Right lobe of liver (tissue), 6 donors: ENCODE data around the gene MTA1. TPM values are rescaled to one million over a fixed set of nuclear protein-coding genes. Genes with fewer than 3 reads are reported as not detected.

ENCODE experiments used
- ATAC-seq, 4 donors: fragments of 200-7000 bp; cut with Tn5 transposase; one replicate each; pipeline ENCODE4 v1.9.1; 2020; ENCODE audit warnings: mild to moderate bottlenecking in 4 of 4, moderate library complexity in 4 of 4
- DNase-seq, 3 donors: peaks; one replicate each; pipeline ENCODE4 v3.0.0-alpha.2; 2020
- H3K27ac ChIP-seq, 3 donors: fragments of 200-600 bp; one replicate each; pipeline ENCODE4 v1.8.0; 2022
- H3K27me3 ChIP-seq, 2 donors: fragments of 200-600 bp; one replicate each; pipeline ENCODE4 v1.8.0; 2022
- H3K36me3 ChIP-seq, 4 donors: fragments of 200-600 bp; sonication (generic) in 1 of 4; one replicate each; pipeline versions ENCODE4 v1.5.1 to v1.8.0; 2017 to 2022; ENCODE audit warnings: control low read depth in 1 of 4
- H3K4me1 ChIP-seq, 4 donors: fragments of 200-600 bp; sonication (generic) in 1 of 4; one replicate each; pipeline versions ENCODE4 v1.5.1 to v1.8.0; 2017 to 2022; ENCODE audit warnings: control low read depth in 1 of 4
- H3K4me3 ChIP-seq, 3 donors: fragments of 200-600 bp; one replicate each; pipeline ENCODE4 v1.8.0; 2022
- H3K9me3 ChIP-seq, 4 donors: fragments of 200-600 bp; sonication (generic) in 1 of 4; one replicate each; pipeline versions ENCODE4 v1.5.1 to v1.8.0; 2017 to 2022; ENCODE audit warnings: control low read depth in 1 of 4
- CTCF ChIP-seq, 4 donors: fragments of 200-600 bp in 3 of 4; fragments of 450-650 bp in 1 of 4; IDR thresholded peaks; one replicate each; pipeline versions ENCODE4 v1.5.1 to v1.8.0; 2016 to 2022; ENCODE audit warnings: antibody characterized with exemption in 4 of 4, mild to moderate bottlenecking in 2 of 4
- POLR2A ChIP-seq: fragments of 450-650 bp; IDR thresholded peaks from one replicate; pipeline ENCODE4 v1.6.1; 2017; ENCODE audit warnings: antibody characterized with exemption, mild to moderate bottlenecking
- WGBS: methylation state at CpG from one replicate; pipeline ENCODE4 v1.1.6; 2018; ENCODE audit warnings: low coverage, low lambda C conversion rate; ENCODE audit not compliant: insufficient coverage; ENCODE audit errors: missing lambda C conversion rate; 5-methylcytosine and 5-hydroxymethylcytosine counted together
- intact Hi-C, 2 donors: fragments of 100-400 bp; cut with DNase I; formaldehyde crosslinking; loops; one replicate each; pipeline versions ENCODE4 v1.11.2 to v1.14.1; 2022
- total RNA-seq, 6 experiments: library from RNA; depleted of rRNA in 2 of 6; stranded (reverse); fragments of >200 nt in 2 of 6; fragmentation: NEBNext Ultra II Directional in 3 of 6; extraction: Animal tissue kit (Norgen Biotek cat#: 25700) in 3 of 6; gene quantifications; one replicate each; pipeline versions ENCODE4 v1.1.0 to v1.2.4, GENCODE V29; 2016 to 2023
- donor health status: DM: no; HTN: yes; CAD: no.
- donor health status: DM: no; HTN: no; CAD: no.
- donor health status: DM: no; HTN: no; CAD: no.
- donor health status: DM: no; HTN: yes; CAD: no.
- donor health status: DM: no; HTN: yes; CAD: no.

Gene MTA1
- total RNA-seq, 6 experiments from 2014 or later: 18.6 to 45.1 (median 29.2) TPM

GRCh38 chr14:105495990-105496830 lies 76.6 kb downstream of the MTA1 start:
- Histone ChIP-seq H3K4me3 (peak overlapping the region; percentile 16 to 50 (median 38)), H3K4me1 (peaks cover 0 to 46% (median 23%) of the 10 kb centered on the region in 4 donors), H3K27ac (peak overlapping the region; percentile 47 to 97 (median 88)), H3K9me3 (no peaks in the 10 kb centered on the region), H3K27me3 (no peaks in the 10 kb centered on the region), H3K36me3 (peaks cover 0 to 3% (median 0%) of the 10 kb centered on the region in 4 donors)
- peak; percentile 73 to 91 (median 87) for DNase-seq
- peak; percentile 31 to 46 (median 42) for ATAC-seq
- intact Hi-C loops: no loop called here
- WGBS: 45% methylated on average over 4 of the region's 18 CpGs
- no peak for TF ChIP-seq POLR2A
- TF ChIP-seq CTCF (IDR thresholded peaks at IDR 0.05): no peak

DNA sequence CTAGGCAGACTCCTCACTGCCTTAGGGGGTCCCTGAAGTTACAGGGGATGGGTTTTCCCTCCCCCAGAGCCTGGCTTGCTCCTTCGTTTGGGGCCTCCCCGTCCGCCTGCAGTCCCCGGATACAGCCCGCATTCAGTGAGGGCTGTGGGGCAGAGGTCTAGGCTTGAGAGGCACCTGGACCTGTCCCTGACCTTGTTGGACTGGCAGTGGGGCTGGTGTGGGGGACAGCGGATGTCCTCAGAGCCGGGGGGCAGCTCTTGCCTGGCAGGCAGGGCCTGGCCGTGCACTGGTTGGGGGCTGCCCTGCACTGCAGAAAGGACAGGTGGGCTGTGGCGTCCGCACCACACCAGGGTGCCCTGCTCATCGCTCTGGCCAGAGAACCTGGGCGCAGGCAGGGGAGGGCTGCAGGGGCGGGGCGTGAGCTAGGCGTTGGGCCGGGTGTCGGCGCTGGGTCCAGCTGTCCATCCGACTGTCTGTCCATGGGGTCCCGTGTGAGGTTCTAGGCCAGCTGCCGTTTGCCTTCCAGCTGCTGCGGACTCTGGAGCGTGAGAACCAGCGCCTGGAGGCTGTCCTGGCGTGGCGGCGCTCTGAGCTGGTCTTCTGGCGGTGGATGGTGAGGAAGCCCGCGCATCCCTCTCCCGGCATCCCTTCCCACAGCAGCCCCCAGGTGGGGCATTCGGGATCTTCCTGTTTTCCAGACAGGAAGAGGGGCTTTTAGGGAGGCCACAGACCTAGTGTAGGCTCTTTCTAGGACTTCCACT lies 77.4 kb downstream of the MTA1 start:
- Histone ChIP-seq H3K4me1 (peaks cover 0 to 38% (median 19%) of the 10 kb centered on the region in 4 donors), H3K9me3 (no peaks in the 10 kb centered on the region), H3K36me3 (peaks cover 0 to 3% (median 0%) of the 10 kb centered on the region in 4 donors), H3K4me3 (peak overlapping the region in 1 of 3 donors; percentile 50), H3K27me3 (no peaks in the 10 kb centered on the region), H3K27ac (peak overlapping the region in 2 of 3 donors; percentile 88 to 97)
- peak in 2 of 4 donors; percentile 2 to 4 for ATAC-seq
- no CpG with 5 or more reads among the region's 32 CpGs for WGBS
- DNase-seq: peak; percentile 33 to 74 (median 59)
- no peak for TF ChIP-seq CTCF (IDR thresholded peaks at IDR 0.05)
- no peak for TF ChIP-seq POLR2A
- intact Hi-C loops: no loop called here

GRCh38 chr14:105497671-105498429 lies 78.2 kb downstream of the MTA1 start:
- ATAC-seq (peak; percentile 55 to 60 (median 59)), DNase-seq (peak; percentile 70 to 88 (median 88))
- intact Hi-C loops: no loop called here
- no peak for TF ChIP-seq POLR2A
- TF ChIP-seq CTCF (IDR thresholded peaks at IDR 0.05): no peak
- Histone ChIP-seq H3K36me3 (peaks cover 0 to 3% (median 0%) of the 10 kb centered on the region in 4 donors), H3K4me3 (peak overlapping the region in 1 of 3 donors; percentile 50), H3K9me3 (no peaks in the 10 kb centered on the region), H3K27ac (peak overlapping the region in 2 of 3 donors; percentile 5 to 97), H3K4me1 (peaks cover 0 to 30% (median 15%) of the 10 kb centered on the region in 4 donors), H3K27me3 (no peaks in the 10 kb centered on the region)
- WGBS: 47% methylated on average over 6 of the region's 31 CpGs
